BJ (cell line): ENCODE measurements around the gene RIPOR1. TPM values are rescaled to one million over a fixed set of nuclear protein-coding genes. Genes with fewer than 3 reads are reported as not detected.

ENCODE experiments used
- CTCF ChIA-PET: fragments of 350-600 bp; formaldehyde crosslinking; extraction: SDS; loops from one replicate; lab custom pipeline; 2021; ENCODE audit warnings: antibody characterized with exemption, inconsistent platforms; lab: Yijun Ruan, JAX
- POLR2A ChIA-PET: fragments of 300-600 bp; sonication (Branson Sonifier 250); formaldehyde crosslinking; extraction: SDS; loops from one replicate; lab custom pipeline; 2021; ENCODE audit warnings: antibody characterized with exemption; lab: Charles Lee
- DNase-seq: peaks from one replicate; pipeline ENCODE4 v3.0.0-alpha.2; 2011; ENCODE audit warnings: low read depth
- H3K27me3 ChIP-seq: 2 replicates; pipeline ENCODE4 v1.6.0; 2011; ENCODE audit warnings: low read length; ENCODE audit not compliant: control insufficient read depth, insufficient read depth
- H3K36me3 ChIP-seq: 2 replicates; pipeline ENCODE4 v1.5.1; 2011; ENCODE audit warnings: low read length; ENCODE audit not compliant: control insufficient read depth, insufficient read depth
- H3K4me3 ChIP-seq: 2 replicates; pipeline ENCODE4 v1.5.1; 2011; ENCODE audit warnings: low read depth, mild to moderate bottlenecking, control low read depth, low read length
- polyA plus RNA-seq: library from polyadenylated mRNA; depleted of rRNA; stranded (reverse); fragments of >200 nt; gene quantifications from 2 replicates; pipeline ENCODE4 v1.2.3, GENCODE V29; 2011
- TF ChIP-seq, protein P1 (sequence below): IDR thresholded peaks from 2 replicates; pipeline ENCODE4 v1.5.1; 2011; ENCODE audit warnings: low read depth, mild to moderate bottlenecking, control low read depth, inconsistent platforms, low read length, moderate library complexity; ENCODE audit not compliant: insufficient read depth

RIPOR1 gene
- polyA plus RNA-seq, 1 experiment = 12.7 TPM

- ChIA-PET POLR2A (no interaction called here), CTCF (interaction anchor here (0.7 to 5.9 kb wide), 5 partner anchors 13 to 118 kb away, joined by 3 to 43 read pairs (median 5); partner anchors contain the start of genes ACD, C16orf86, CARMIL2 and ENKD1)
- no peak for DNase-seq
- no peak overlapping the region for H3K4me3 ChIP-seq
- no peaks in the 10 kb centered on the region for H3K27me3 ChIP-seq
- TF ChIP-seq, protein P1, sequence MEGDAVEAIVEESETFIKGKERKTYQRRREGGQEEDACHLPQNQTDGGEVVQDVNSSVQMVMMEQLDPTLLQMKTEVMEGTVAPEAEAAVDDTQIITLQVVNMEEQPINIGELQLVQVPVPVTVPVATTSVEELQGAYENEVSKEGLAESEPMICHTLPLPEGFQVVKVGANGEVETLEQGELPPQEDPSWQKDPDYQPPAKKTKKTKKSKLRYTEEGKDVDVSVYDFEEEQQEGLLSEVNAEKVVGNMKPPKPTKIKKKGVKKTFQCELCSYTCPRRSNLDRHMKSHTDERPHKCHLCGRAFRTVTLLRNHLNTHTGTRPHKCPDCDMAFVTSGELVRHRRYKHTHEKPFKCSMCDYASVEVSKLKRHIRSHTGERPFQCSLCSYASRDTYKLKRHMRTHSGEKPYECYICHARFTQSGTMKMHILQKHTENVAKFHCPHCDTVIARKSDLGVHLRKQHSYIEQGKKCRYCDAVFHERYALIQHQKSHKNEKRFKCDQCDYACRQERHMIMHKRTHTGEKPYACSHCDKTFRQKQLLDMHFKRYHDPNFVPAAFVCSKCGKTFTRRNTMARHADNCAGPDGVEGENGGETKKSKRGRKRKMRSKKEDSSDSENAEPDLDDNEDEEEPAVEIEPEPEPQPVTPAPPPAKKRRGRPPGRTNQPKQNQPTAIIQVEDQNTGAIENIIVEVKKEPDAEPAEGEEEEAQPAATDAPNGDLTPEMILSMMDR = no peak
- H3K36me3 ChIP-seq = peaks cover 20% of the 10 kb centered on the region
Measured at GRCh38 chr16:67549936-67550335, 21.3 kb downstream of the RIPOR1 start.

DNA sequence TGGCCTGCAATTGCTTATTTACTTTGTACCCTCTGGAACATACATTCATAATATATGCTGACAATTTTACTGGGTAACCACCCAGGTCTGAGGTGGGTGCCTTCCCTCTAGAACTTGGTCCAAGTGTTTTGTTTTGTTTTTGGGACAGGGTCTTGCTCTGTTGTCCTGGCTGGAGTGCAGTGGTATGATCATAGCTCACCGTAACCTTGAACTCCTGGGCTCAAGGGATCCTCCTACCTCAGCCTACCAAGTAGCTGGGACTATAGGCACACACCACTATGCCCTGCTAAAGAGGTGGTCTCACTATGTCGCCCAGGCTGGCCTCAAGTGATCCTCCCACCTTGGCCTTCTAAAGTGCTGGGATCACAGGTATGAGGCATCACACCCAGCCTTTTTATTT is 22.5 kb downstream of the RIPOR1 start:
- Histone ChIP-seq H3K36me3 (peaks cover 12% of the 10 kb centered on the region), H3K4me3 (no peak overlapping the region), H3K27me3 (no peaks in the 10 kb centered on the region)
- TF ChIP-seq, protein P1 = no peak
- ChIA-PET CTCF (interaction anchor here (1.0 to 5.9 kb wide), 6 partner anchors 11 to 117 kb away, joined by 3 to 43 read pairs (median 4); partner anchors contain the start of genes ACD, C16orf86, CARMIL2 and CTCF), POLR2A (no interaction called here)
- no peak for DNase-seq

DNA sequence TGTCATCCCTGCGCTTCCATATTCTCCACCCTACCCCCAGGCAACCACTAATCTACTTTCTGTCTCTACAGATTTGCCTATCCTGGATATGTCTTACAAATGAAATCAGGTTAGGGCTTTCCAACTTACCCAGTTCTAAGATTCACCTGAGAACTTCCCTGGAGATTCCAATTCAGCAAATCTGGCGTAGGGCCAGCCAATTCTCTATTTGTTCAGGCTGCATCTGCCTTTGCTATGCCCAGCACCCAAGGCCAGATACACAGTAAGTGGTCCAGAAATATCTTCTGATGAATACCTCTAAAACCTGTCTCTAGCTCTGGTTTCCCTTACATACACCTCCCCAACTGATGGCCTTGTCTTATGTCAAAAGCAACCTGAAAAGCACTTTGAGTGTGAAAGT is 23.3 kb downstream of the RIPOR1 start:
- ChIA-PET POLR2A (no interaction called here), CTCF (interaction anchor here (1.0 to 5.9 kb wide), 5 partner anchors 10 to 116 kb away, joined by 3 to 43 read pairs (median 6); partner anchors contain the start of genes C16orf86, CARMIL2, CTCF and ENKD1)
- DNase-seq = no peak
- H3K27me3 ChIP-seq = no peaks in the 10 kb centered on the region
- TF ChIP-seq, protein P1 = no peak
- peaks cover 7% of the 10 kb centered on the region for H3K36me3 ChIP-seq
- H3K4me3 ChIP-seq = no peak overlapping the region

DNA sequence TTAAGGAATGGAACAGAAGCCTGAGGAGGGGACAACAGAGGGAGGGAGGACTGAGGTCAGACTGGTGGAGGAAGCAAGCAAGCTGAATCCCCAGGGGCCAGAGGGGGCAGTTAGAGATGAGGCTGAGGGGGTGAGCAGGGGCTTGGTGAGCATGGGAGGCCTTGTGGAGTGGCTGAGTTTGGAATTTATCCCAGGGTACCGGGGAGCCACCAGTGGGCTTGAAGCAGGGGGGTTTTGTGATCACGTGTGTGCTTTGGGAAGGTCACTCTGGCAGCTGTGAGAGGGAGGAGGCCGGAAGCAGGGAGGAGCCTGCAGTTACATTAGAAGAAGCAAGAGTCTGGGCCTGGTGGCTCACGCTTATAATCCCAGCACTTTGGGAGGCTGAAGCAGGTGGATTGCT is 23.8 kb downstream of the RIPOR1 start:
- H3K36me3 ChIP-seq = peaks cover 4% of the 10 kb centered on the region
- TF ChIP-seq, protein P1 = no peak
- no peak for DNase-seq
- ChIA-PET POLR2A (no interaction called here), CTCF (interaction anchor here (0.5 to 2.6 kb wide), 4 partner anchors 23 to 141 kb away, joined by 3 to 12 read pairs (median 8); partner anchors contain the start of gene CARMIL2)
- H3K4me3 ChIP-seq = no peak overlapping the region
- H3K27me3 ChIP-seq = no peaks in the 10 kb centered on the region

DNA sequence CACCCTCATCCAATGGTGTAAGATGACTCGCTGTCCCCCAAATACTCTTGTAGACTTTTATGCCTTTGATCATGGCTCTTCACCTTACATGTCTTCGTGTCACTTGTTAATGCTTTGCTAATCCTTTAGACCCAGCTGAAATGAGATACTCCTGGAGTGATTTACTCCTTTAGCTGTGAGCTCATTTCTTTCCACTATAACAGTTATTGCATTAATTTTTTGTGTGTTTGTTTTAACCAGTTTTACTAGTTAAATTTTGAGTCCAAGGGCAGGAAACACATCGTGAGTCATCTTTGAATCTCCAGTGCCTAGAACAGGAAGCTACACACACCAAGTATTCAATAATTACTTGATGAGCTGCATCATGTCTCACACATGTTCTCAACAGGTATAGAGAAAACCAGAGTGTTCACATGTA is 27.2 kb downstream of the RIPOR1 start:
- DNase-seq = no peak
- TF ChIP-seq, protein P1 = no peak
- ChIA-PET POLR2A (no interaction called here), CTCF (interaction anchor here (0.6 to 3.9 kb wide), 6 partner anchors 9 to 112 kb away, joined by 3 to 30 read pairs (median 4); no protein-coding TSS in a partner anchor)
- Histone ChIP-seq H3K27me3 (no peaks in the 10 kb centered on the region), H3K4me3 (no peak overlapping the region), H3K36me3 (no peaks in the 10 kb centered on the region)
